Endothelial cell of umbilical vein (primary cell): Measurements from ENCODE around the gene PLXNA1. TPM values are rescaled to one million over a fixed set of nuclear protein-coding genes. Genes with fewer than 3 reads are reported as not detected.

Source experiments
- BruUV-seq: library from RNA; stranded (reverse); fragments of 400-500 nt; replicated peaks from 2 replicates; lab custom pipeline; 2021; lab: Mats Ljungman, UMichigan
- CTCF ChIA-PET: fragments of 300-600, 350-600 bp; sonication (Branson Sonifier 250); formaldehyde crosslinking; loops from one replicate; lab custom pipeline; 2021; ENCODE audit warnings: antibody characterized with exemption, inconsistent platforms; lab: Charles Lee
- POLR2A ChIA-PET: fragments of 300-600, 350-600 bp; sonication (Branson Sonifier 250); formaldehyde crosslinking; loops from one replicate; lab custom pipeline; 2021; ENCODE audit warnings: antibody characterized with exemption, inconsistent platforms; lab: Charles Lee
- DNase-seq: peaks from one replicate; pipeline ENCODE4 v3.0.0-alpha.2; 2011; ENCODE audit warnings: low read depth, low spot score
- FAIRE-seq: peaks from 2 replicates; lab custom pipeline; 2011; peaks lifted over from hg19 to GRCh38; lab: Jason Lieb, UNC
- H2AFZ ChIP-seq: 2 replicates; pipeline ENCODE4 v1.6.0; 2012; ENCODE audit warnings: low read depth, low read length, control low read depth, inconsistent platforms
- H3K27ac ChIP-seq: 2 replicates; pipeline ENCODE4 v1.5.1; 2011; ENCODE audit warnings: low read depth, mild to moderate bottlenecking, control low read depth, low read length, moderate library complexity; ENCODE audit not compliant: insufficient read depth
- H3K27me3 ChIP-seq, 2 experiments: 2 replicates each; pipeline versions ENCODE4 v1.6.0 to v1.6.1; 2011; ENCODE audit warnings: low read length in 2 of 2, mixed read lengths in 1 of 2; ENCODE audit not compliant: control insufficient read depth in 2 of 2, insufficient read depth in 2 of 2
- H3K36me3 ChIP-seq, 2 experiments: 2 replicates in 1 of 2; 3 replicates in 1 of 2; pipeline ENCODE4 v1.5.1; 2011; ENCODE audit warnings: low read length in 2 of 2, mild to moderate bottlenecking in 1 of 2, moderate library complexity in 1 of 2; ENCODE audit not compliant: control insufficient read depth in 2 of 2, insufficient read depth in 2 of 2; ENCODE audit errors: extremely low read depth in 1 of 2
- H3K4me1 ChIP-seq: 3 replicates; pipeline ENCODE4 v1.5.1; 2011; ENCODE audit warnings: mild to moderate bottlenecking, low read length; ENCODE audit not compliant: control insufficient read depth, insufficient read depth; ENCODE audit errors: extremely low read depth
- H3K4me2 ChIP-seq: 2 replicates; pipeline ENCODE4 v1.6.1; 2011; ENCODE audit warnings: low read length, control low read depth, mixed read lengths; ENCODE audit not compliant: insufficient read depth
- H3K4me3 ChIP-seq, 3 experiments: fragments of 200-600 bp in 1 of 3; sonication (generic), shearing (Covaris generic) in 1 of 3; replicated peaks in 1 of 3; 2 replicates each; pipeline ENCODE4 v1.5.1; 2011 to 2016; ENCODE audit warnings: control low read depth in 3 of 3, low read length in 3 of 3, mild to moderate bottlenecking in 2 of 3, inconsistent platforms in 1 of 3, low read depth in 1 of 3, moderate library complexity in 1 of 3; ENCODE audit not compliant: insufficient read depth in 1 of 3
- H3K79me2 ChIP-seq: 2 replicates; pipeline ENCODE4 v1.6.0; 2012; ENCODE audit warnings: low read length, inconsistent platforms; ENCODE audit not compliant: control insufficient read depth, insufficient read depth
- H3K9ac ChIP-seq: replicated peaks from 2 replicates; pipeline ENCODE3; 2011; ENCODE audit warnings: low read length, control low read depth; ENCODE audit not compliant: insufficient read depth; ENCODE audit errors: extremely low read depth
- H3K9me1 ChIP-seq: replicated peaks from 3 replicates; pipeline ENCODE4 v1.6.0; 2011; ENCODE audit warnings: mild to moderate bottlenecking, low read length; ENCODE audit not compliant: control insufficient read depth, insufficient read depth; ENCODE audit errors: extremely low read depth
- H3K9me3 ChIP-seq: replicated peaks from 2 replicates; pipeline ENCODE4 v1.5.1; 2012; ENCODE audit warnings: low read length, inconsistent platforms; ENCODE audit not compliant: control insufficient read depth, insufficient read depth
- H4K20me1 ChIP-seq: replicated peaks from 2 replicates; pipeline ENCODE3; 2011; ENCODE audit warnings: mild to moderate bottlenecking, low read length; ENCODE audit not compliant: control insufficient read depth, insufficient read depth; ENCODE audit errors: extremely low read depth
- EZH2 ChIP-seq: IDR thresholded peaks from 2 replicates; pipeline ENCODE4 v1.6.1; 2012; ENCODE audit warnings: borderline replicate concordance, low read depth, mild to moderate bottlenecking, moderate library complexity, low read length, inconsistent platforms; ENCODE audit not compliant: severe bottlenecking
- FOS ChIP-seq: IDR thresholded peaks from 2 replicates; pipeline ENCODE4 v1.6.1; 2011; ENCODE audit warnings: mild to moderate bottlenecking, low read length, moderate library complexity, borderline replicate concordance; ENCODE audit not compliant: insufficient read depth
- GATA2 ChIP-seq: IDR thresholded peaks from 2 replicates; pipeline ENCODE4 v1.7.0; 2011; ENCODE audit warnings: low read depth, mild to moderate bottlenecking, moderate library complexity, mixed read lengths, low read length; ENCODE audit not compliant: insufficient read length, insufficient read depth
- JUN ChIP-seq: IDR thresholded peaks from 2 replicates; pipeline ENCODE4 v1.6.1; 2011; ENCODE audit warnings: borderline replicate concordance, low read depth; ENCODE audit not compliant: insufficient read length, insufficient read depth
- MYC ChIP-seq: IDR thresholded peaks from one replicate; pipeline ENCODE4 v1.6.1; 2011; ENCODE audit warnings: mild to moderate bottlenecking, low read depth, low read length
- POLR2A ChIP-seq: IDR thresholded peaks from 2 replicates; pipeline ENCODE4 v1.6.1; 2012; ENCODE audit warnings: low read depth, mild to moderate bottlenecking, control low read depth, low read length
- POLR2AphosphoS5 ChIP-seq: IDR thresholded peaks from 2 replicates; pipeline ENCODE4 v1.6.1; 2012; ENCODE audit warnings: low read depth, mild to moderate bottlenecking, control low read depth, low read length, moderate library complexity; ENCODE audit not compliant: insufficient read depth
- dilution Hi-C: fragments of 300-500 bp; cut with MboI; formaldehyde crosslinking; loops from one replicate; pipeline ENCODE4 v1.15.0; 2019; ENCODE audit warnings: low sequenced_read_pairs; ENCODE audit not compliant: extremely low pct_ligation_motif_present
- intact Hi-C: fragments of 100-400 bp; cut with micrococcal nuclease; formaldehyde crosslinking; loops from one replicate; pipeline ENCODE4 v1.10.0; 2022
- polyA plus RNA-seq, 4 experiments: library from polyadenylated mRNA; depleted of rRNA in 3 of 4; stranded (reverse) in 3 of 4; unstranded in 1 of 4; fragments of >200 nt; gene quantifications; 2 replicates each; pipeline versions ENCODE4 v1.2.1 to v1.2.3, GENCODE V29; 2011 to 2012; ENCODE audit warnings: missing spikeins in 1 of 4
- total RNA-seq: library from RNA; stranded (reverse); gene quantifications from 2 replicates; pipeline ENCODE4 v1.2.3, GENCODE V29; 2021
- TF ChIP-seq, protein P1 (sequence below), 2 donors: IDR thresholded peaks; 1 replicate in 1 of 2; 2 replicates in 1 of 2; pipeline ENCODE4 v1.5.1; 2011; ENCODE audit warnings: low read length in 2 of 2, mild to moderate bottlenecking in 2 of 2, moderate library complexity in 2 of 2, control low read depth in 1 of 2, inconsistent platforms in 1 of 2, low read depth in 1 of 2; ENCODE audit not compliant: insufficient read depth in 1 of 2; ENCODE audit errors: extremely low read depth in 1 of 2
- TF ChIP-seq, protein P2 (sequence below): IDR thresholded peaks from 2 replicates; pipeline ENCODE4 v1.6.1; 2011; ENCODE audit not compliant: insufficient read depth, insufficient read length

The PLXNA1 gene
- total and polyA plus RNA-seq, 2 donors (not counting 3 experiments of a cell fraction or from before 2014, with no cell fraction given), result 14.1 to 18.4 TPM

DNA sequence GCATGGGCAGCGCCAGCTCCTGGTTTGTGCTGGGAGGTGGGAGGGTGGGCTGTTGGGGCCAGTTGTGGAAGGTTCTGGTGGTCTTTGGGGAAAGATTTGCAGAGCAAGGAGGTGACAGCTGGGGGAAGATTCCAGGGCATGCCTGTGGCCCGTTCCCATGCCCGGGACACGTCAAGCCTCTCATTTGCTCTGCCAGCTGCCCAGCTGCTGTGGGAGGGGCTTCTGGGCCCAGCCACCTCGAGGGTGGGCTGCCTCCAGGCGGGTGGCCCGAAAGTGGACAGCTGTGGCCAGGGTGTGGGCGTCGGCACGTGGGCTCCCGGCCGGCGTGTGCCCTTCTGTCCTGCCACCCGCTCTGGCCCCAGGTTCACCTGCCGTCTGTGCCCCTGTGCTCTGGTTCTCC, 17.2 kb downstream of the PLXNA1 start:
- dilution Hi-C loops, result no loop called here

More for the DNA sequence above, 17.2 kb downstream of the PLXNA1 start:
- no peaks in the 10 kb centered on the region for H4K20me1 ChIP-seq
- H3K4me2 ChIP-seq, result no peak overlapping the region
- H3K9me1 ChIP-seq, result no peaks in the 10 kb centered on the region
- POLR2A ChIA-PET, result no interaction called here
- H3K4me1 ChIP-seq, result peaks cover 11% of the 10 kb centered on the region
- CTCF ChIA-PET, result interaction anchor here (1.1 to 1.2 kb wide), 2 partner anchors 8 to 18 kb away, joined by 4 read pairs; partner anchors contain the start of gene PLXNA1
- no TSS peak for BruUV-seq
- no peak overlapping the region for H3K4me3 ChIP-seq
- H3K27ac ChIP-seq, result no peak overlapping the region
- intact Hi-C loops, result loop anchor here (5.0 to 10.0 kb wide), 3 partner anchors 323 to 475 kb away; partner anchors contain the start of gene CHST13
- no peaks in the 10 kb centered on the region for H3K79me2 ChIP-seq
- H3K36me3 ChIP-seq, result no peaks in the 10 kb centered on the region
- H3K27me3 ChIP-seq, result no peaks in the 10 kb centered on the region
- H3K9ac ChIP-seq, result no peak overlapping the region
- FAIRE-seq (no peak), DNase-seq (no peak)
- H3K9me3 ChIP-seq, result no peaks in the 10 kb centered on the region
- H2AFZ ChIP-seq, result no peak overlapping the region
- TF ChIP-seq POLR2A (no peak), FOS (no peak), GATA2 (no peak), MYC (no peak), JUN (no peak), EZH2 (no peak), POLR2AphosphoS5 (no peak)
- TF ChIP-seq, protein P1, sequence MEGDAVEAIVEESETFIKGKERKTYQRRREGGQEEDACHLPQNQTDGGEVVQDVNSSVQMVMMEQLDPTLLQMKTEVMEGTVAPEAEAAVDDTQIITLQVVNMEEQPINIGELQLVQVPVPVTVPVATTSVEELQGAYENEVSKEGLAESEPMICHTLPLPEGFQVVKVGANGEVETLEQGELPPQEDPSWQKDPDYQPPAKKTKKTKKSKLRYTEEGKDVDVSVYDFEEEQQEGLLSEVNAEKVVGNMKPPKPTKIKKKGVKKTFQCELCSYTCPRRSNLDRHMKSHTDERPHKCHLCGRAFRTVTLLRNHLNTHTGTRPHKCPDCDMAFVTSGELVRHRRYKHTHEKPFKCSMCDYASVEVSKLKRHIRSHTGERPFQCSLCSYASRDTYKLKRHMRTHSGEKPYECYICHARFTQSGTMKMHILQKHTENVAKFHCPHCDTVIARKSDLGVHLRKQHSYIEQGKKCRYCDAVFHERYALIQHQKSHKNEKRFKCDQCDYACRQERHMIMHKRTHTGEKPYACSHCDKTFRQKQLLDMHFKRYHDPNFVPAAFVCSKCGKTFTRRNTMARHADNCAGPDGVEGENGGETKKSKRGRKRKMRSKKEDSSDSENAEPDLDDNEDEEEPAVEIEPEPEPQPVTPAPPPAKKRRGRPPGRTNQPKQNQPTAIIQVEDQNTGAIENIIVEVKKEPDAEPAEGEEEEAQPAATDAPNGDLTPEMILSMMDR (IDR thresholded peaks at IDR 0.05; ENCODE audit: extremely low read depth in 1 of 2, insufficient read depth in 1 of 2, low read depth in 1 of 2, low read length in 2 of 2), result no peak
- TF ChIP-seq, protein P2, sequence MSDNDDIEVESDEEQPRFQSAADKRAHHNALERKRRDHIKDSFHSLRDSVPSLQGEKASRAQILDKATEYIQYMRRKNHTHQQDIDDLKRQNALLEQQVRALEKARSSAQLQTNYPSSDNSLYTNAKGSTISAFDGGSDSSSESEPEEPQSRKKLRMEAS, result no peak
